Activated naive CD4-positive, alpha-beta T cell treated with anti-CD3 and anti-CD28 coated beads for 36 hours (primary cell): ENCODE results near the gene ANKS4B. TPM values are rescaled to one million over a fixed set of nuclear protein-coding genes. Genes with fewer than 3 reads are reported as not detected.
"Not testable (repeated sequence)": the region's sequence is repeated elsewhere in the genome, so short reads cannot be mapped to it uniquely, and the experiment has no call there.

Experiments
- CTCF ChIA-PET: fragments of 350-600 bp; sonication (Branson Sonifier 250); formaldehyde crosslinking; loops from one replicate; lab custom pipeline; 2021; ENCODE audit warnings: antibody characterized with exemption; lab: Charles Lee
- DNase-seq: peaks from one replicate; pipeline ENCODE4 v3.0.0-alpha.2; 2020
- H3K27ac Mint-ChIP-seq: one replicate; pipeline ENCODE4 v1.8.0; 2021; ENCODE audit warnings: mild to moderate bottlenecking, mixed read lengths
- H3K27me3 Mint-ChIP-seq: one replicate; pipeline ENCODE4 v1.8.0; 2021; ENCODE audit warnings: low read depth, mixed read lengths
- H3K36me3 Mint-ChIP-seq: one replicate; pipeline ENCODE4 v1.8.0; 2021; ENCODE audit warnings: low read depth, mixed read lengths
- H3K4me1 Mint-ChIP-seq: one replicate; pipeline ENCODE4 v1.8.0; 2021; ENCODE audit warnings: low read depth, mixed read lengths
- H3K4me3 Mint-ChIP-seq: one replicate; pipeline ENCODE4 v1.8.0; 2021; ENCODE audit warnings: mild to moderate bottlenecking, moderate library complexity, mixed read lengths
- H3K9me3 Mint-ChIP-seq: one replicate; pipeline ENCODE4 v1.8.0; 2021; ENCODE audit warnings: mixed read lengths
- intact Hi-C: fragments of 100-400 bp; cut with micrococcal nuclease; formaldehyde crosslinking; loops from one replicate; pipeline ENCODE4 v1.15.1; 2023
- total RNA-seq, 2 experiments: library from RNA; stranded (reverse); gene quantifications; one replicate each; pipeline ENCODE4 v1.2.3, GENCODE V29; 2021

Gene ANKS4B
- total RNA-seq, 2 experiments from 2014 or later = 0.05 TPM; not detected in 1

DNA sequence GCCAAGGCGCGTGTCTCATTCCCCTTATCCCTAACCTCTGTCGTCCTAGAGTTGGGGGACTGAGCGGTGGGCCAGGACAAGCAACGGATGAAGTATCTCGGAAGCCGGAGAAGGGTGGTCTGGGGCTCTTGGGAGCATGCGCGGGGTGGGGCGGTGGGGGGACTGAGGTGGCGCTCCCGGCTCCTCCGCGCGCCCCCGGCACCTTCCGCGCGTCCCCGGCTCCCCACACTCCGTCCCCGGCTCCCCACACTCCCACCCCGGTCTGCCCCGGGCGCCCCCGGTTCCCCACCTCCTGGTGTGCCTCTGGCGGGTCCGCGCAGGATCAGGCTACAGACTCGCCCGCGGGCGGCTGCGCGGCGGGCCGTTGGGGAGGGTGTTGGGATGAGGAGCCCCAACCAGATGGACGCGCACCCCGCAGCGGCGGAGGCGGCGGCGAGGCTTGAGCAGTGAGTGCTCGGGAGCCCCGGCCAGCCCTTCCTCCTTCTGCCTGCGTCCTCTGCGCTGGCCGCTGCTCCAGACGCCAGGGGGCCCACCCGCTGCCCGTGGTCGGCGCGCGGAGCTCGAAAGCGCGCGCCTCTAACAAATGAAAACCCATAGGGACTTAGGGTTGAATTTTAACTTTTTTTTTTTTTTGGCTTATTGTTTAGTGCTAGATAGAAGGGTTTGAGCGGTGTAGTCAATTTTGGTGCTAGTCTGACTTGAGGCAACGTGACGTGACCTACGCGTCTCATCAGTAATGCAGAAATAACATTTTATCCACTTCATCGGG is 50.2 kb downstream of the ANKS4B start:
- Mint-ChIP-seq H3K36me3 (no peaks in the 10 kb centered on the region), H3K27ac (no peak overlapping the region), H3K9me3 (peaks cover under 1% of the 10 kb centered on the region), H3K4me3 (peak overlapping the region; percentile 28), H3K4me1 (peaks cover 5% of the 10 kb centered on the region), H3K27me3 (peaks cover 54% of the 10 kb centered on the region)
- DNase-seq = no peak
- intact Hi-C loops = no loop called here
- CTCF ChIA-PET = no interaction called here

DNA sequence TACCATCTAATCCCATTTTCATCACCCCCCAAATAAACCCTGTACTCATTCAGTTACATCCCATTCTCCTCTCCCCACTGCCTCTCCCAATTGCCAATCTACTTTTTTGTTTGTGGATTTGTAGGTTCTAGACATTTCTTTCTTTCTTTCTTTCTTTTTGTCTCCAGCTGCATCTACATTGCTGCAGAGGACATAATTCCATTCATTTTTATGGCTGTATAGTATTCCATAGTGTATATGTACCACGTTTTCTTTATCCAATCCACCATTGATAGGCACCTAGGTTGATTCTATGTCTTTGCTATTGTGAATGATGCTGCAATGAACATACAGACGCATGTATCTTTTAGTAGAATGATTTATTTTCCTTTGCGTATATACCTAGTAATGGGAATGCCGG is 50.9 kb downstream of the ANKS4B start:
- DNase-seq = no peak
- H3K4me3 Mint-ChIP-seq = no peak overlapping the region
- H3K27me3 Mint-ChIP-seq = peaks cover 49% of the 10 kb centered on the region
- CTCF ChIA-PET = no interaction called here
- peaks cover 3% of the 10 kb centered on the region for H3K9me3 Mint-ChIP-seq
- intact Hi-C loops = no loop called here
- peaks cover 5% of the 10 kb centered on the region for H3K4me1 Mint-ChIP-seq
- H3K36me3 Mint-ChIP-seq = no peaks in the 10 kb centered on the region
- no peak overlapping the region for H3K27ac Mint-ChIP-seq

DNA sequence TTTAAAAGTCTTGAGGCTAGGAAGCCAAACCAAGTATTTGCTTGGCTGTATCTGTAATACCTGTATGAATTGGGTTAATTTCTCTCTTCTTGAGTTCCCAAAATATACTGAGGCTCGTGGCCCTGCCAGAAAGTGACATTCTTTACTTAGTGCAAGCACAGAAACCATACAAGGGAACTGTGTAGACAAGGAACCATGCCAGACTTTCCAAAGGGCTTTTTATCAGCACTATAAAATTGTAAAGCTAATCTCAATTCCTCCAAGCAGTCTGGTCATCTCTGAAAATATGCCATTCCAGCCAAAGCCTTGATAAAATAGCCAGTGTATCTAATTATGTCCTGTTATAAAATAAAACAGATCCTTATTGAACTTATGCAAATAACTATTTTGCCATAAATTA is 51.8 kb downstream of the ANKS4B start:
- no peak for DNase-seq
- peaks cover 3% of the 10 kb centered on the region for H3K9me3 Mint-ChIP-seq
- no peaks in the 10 kb centered on the region for H3K36me3 Mint-ChIP-seq
- CTCF ChIA-PET = interaction anchor here (0.9 kb wide), 1 partner anchor 97 kb away, joined by 3 read pairs; no protein-coding TSS in a partner anchor
- no peak overlapping the region for H3K27ac Mint-ChIP-seq
- H3K4me1 Mint-ChIP-seq = peaks cover 5% of the 10 kb centered on the region
- intact Hi-C loops = no loop called here
- H3K27me3 Mint-ChIP-seq = peaks cover 47% of the 10 kb centered on the region
- H3K4me3 Mint-ChIP-seq = no peak overlapping the region

DNA sequence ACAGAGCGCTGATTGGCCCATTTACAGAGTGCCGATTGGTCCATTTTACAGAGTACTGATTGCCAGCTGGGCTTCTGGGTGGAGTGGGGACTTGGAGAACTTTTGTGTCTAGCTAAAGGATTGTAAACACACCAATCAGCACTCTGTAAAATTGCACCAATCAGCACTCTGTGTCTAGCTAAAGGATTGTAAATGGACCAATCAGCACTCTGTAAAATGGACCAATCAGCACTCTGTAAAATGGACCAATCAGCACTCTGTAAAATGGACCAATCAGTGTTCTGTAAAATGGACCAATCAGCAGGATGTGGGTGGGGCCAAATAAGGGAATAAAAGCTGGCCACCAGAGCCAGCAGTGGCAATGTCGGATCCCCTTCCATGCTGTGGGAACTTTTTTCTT is 56.3 kb downstream of the ANKS4B start:
- CTCF ChIA-PET = not testable (repeated sequence)

DNA sequence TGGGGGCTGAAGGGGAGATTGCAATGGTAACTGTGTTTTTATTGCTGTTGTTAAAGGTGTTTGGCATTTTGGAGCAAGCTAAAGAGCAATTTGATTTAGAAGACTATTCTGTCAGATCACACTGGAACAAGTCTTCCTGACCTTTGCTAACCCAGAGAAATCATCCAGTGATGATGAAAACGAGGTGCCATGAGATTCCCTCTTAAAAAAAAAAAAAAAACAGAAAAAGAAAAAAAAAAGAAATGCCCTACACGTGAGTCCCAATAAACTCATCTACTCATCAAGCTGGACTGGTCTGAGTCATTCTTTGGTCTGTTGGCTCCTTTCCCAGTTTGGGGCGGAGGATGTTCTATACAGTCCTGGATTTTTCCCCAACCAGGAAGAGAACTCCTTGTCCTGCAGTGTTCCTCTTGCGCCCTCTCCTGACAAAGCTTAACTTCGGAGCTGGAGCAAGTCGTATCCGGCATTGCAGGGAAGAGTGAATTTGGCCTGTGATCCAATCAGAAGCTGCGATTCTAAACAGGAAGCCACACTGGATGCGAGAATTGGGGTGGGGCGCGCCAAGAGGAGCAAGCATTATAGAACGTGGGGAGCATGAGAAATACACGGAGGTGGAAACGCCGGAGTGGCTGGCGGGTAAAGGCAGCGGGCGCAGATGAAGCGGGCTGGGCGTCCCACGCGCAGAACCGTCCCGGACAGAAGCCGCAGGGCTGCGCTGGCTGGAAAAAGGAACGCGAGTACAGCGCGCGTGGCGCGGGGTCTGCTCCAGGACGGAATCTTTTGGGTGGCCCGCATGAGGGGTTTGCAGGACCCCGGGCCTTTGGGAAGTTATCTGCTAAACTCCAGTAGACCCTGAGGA is 67.0 kb downstream of the ANKS4B start:
- Mint-ChIP-seq H3K27me3 (peaks cover 17% of the 10 kb centered on the region), H3K36me3 (no peaks in the 10 kb centered on the region), H3K4me3 (peak overlapping the region; percentile 90), H3K9me3 (no peaks in the 10 kb centered on the region), H3K4me1 (peaks cover 20% of the 10 kb centered on the region), H3K27ac (no peak overlapping the region)
- CTCF ChIA-PET = interaction anchor here (0.6 to 4.1 kb wide), 12 partner anchors 18 to 1375 kb away, joined by 3 to 42 read pairs (median 4); partner anchors contain the start of gene LDAF1
- DNase-seq = peak; percentile 86
- intact Hi-C loops = loop anchor here (1.0 to 5.0 kb wide), 8 partner anchors 22 to 1072 kb away; partner anchors contain the start of genes CDR2, CRYM, DCUN1D3 and LDAF1

More for the DNA sequence above, 56.3 kb downstream of the ANKS4B start:
- H3K4me3 Mint-ChIP-seq, intact Hi-C loops, H3K9me3 Mint-ChIP-seq, H3K36me3 Mint-ChIP-seq, DNase-seq, H3K27ac Mint-ChIP-seq, H3K4me1 Mint-ChIP-seq: not testable (repeated sequence)
- peaks cover 31% of the 10 kb centered on the region for H3K27me3 Mint-ChIP-seq

DNA sequence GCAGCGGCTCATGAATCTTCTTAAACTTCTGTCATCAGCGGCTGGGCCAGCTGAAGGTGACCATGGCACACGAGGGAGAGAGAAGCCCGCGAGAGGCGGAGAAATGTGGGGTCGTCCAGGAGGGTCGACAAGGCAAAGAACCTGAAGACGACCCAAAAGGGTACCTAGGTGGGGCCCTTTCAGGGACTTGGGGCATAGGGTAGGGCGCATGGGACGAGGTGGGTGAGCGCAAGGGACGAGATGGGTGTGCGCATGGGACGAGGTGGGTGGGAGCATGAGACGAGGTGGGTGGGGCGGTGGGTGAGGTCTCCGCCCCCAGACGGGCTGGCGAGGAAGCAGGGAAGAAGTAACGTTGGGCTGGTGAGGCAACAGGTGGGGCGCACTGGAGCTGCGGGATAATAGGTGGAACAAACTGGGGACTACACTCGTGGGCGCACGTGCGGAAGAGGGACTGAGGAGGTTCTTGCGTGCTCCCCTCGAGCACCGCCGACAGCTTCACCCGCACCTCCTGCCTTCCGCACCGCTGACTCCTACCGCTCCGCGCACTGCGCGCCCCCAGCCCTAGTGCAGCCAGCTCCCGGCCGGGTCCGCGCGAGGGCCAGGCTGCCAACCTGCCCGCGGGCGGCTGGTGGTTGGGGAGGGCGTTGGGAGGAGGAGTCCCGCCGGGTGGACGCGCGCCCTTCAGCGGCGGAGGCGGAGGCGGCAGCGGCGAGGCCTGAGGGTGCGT is 67.8 kb downstream of the ANKS4B start:
- no peak overlapping the region for H3K27ac Mint-ChIP-seq
- intact Hi-C loops = loop anchor here (2.0 to 5.0 kb wide), 3 partner anchors 253 to 1071 kb away; partner anchors contain the start of genes CDR2, DCUN1D3 and LYRM1
- H3K4me1 Mint-ChIP-seq = peaks cover 20% of the 10 kb centered on the region
- H3K4me3 Mint-ChIP-seq = peak overlapping the region; percentile 90
- H3K27me3 Mint-ChIP-seq = peaks cover 11% of the 10 kb centered on the region
- H3K36me3 Mint-ChIP-seq = no peaks in the 10 kb centered on the region
- peak; percentile 65 for DNase-seq
- no peaks in the 10 kb centered on the region for H3K9me3 Mint-ChIP-seq
- CTCF ChIA-PET = interaction anchor here (0.6 to 4.1 kb wide), 10 partner anchors 11 to 1374 kb away, joined by 3 to 42 read pairs (median 4); partner anchors contain the start of gene LDAF1

DNA sequence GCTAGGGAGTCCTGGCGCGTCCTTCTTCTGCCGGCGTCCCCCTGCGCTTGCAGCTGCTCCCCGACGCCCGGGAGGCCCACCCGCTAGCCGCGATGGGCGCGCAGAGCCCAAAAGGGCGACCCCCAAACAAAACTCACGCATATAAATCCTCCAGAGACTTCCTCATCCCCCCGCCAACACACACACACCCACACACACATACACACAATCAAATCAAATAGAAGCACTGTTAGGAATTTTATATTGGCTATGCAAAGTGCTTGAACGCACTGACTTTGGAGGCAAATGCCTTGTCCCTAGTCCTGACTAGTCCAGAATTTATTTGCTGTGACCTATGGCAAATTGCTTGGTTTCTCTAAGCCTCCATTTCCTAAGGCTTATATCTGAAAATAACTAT is 68.4 kb downstream of the ANKS4B start:
- intact Hi-C loops = loop anchor here (2.0 to 5.0 kb wide), 3 partner anchors 253 to 1070 kb away; partner anchors contain the start of genes CDR2, DCUN1D3 and LYRM1
- H3K4me3 Mint-ChIP-seq = peak overlapping the region; percentile 90
- no peak overlapping the region for H3K27ac Mint-ChIP-seq
- H3K4me1 Mint-ChIP-seq = peaks cover 20% of the 10 kb centered on the region
- no peaks in the 10 kb centered on the region for H3K36me3 Mint-ChIP-seq
- no peaks in the 10 kb centered on the region for H3K9me3 Mint-ChIP-seq
- peaks cover 10% of the 10 kb centered on the region for H3K27me3 Mint-ChIP-seq
- no peak for DNase-seq
- CTCF ChIA-PET = interaction anchor here (1.1 to 4.1 kb wide), 5 partner anchors 11 to 1373 kb away, joined by 3 to 42 read pairs (median 7); partner anchors contain the start of gene LDAF1

DNA sequence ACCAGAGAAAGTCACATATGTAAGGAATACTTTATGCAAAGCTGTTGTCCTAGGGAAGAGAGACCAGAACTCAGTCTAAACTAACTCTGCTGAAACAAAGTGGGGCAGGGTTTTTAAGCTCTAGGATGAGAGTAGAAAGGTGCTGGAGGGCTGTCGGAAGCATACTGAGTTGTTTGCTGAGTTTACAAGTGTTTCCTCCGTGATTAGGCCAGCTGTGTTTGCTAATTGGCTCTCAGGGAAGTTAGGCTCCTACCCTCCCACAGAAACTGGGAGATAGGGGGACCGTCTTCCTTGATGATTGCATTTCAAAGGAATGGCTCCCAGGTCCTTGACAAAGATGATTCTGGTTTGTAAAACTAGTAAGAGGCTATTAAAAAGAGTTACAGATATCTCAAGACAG is 69.0 kb downstream of the ANKS4B start:
- Mint-ChIP-seq H3K36me3 (no peaks in the 10 kb centered on the region), H3K27me3 (peaks cover 8% of the 10 kb centered on the region), H3K4me3 (peak overlapping the region; percentile 90), H3K27ac (no peak overlapping the region), H3K4me1 (peaks cover 20% of the 10 kb centered on the region), H3K9me3 (no peaks in the 10 kb centered on the region)
- no peak for DNase-seq
- intact Hi-C loops = loop anchor here (5.0 kb wide), 2 partner anchors 400 to 1070 kb away; partner anchors contain the start of genes CDR2, DCUN1D3 and LYRM1
- CTCF ChIA-PET = interaction anchor here (1.1 to 4.1 kb wide), 4 partner anchors 12 to 144 kb away, joined by 3 to 42 read pairs (median 4); partner anchors contain the start of gene LDAF1

DNA sequence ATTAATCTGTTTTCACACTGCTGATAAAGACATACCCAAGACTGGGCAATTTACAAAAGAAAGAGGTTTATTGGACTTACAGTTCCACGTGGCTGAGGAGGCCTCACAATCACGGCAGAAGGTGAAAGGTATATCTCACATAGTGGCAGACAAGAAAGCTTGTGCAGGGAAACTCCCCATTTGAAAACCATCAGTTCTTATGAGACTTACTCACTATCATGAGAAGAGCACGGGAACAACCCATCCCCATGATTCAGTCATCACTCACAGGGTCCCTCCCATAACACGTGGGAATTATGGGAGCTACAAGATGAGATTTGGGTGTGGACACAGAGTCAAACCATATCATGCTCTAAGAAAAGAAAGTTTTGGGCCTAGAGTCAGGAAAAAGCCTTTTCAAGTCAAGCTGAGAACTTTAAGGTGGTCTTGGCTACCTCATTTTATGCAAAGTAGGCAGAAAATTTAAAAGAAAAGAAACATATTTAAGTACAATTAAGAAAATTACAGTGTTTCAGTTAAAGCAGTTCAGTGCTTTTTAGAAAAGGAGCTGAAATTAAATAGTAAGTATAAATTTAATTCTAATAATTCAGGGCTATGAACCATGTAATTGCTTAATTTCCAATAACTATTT is 69.5 kb downstream of the ANKS4B start:
- peak; percentile 45 for DNase-seq
- no peak overlapping the region for H3K4me3 Mint-ChIP-seq
- H3K4me1 Mint-ChIP-seq = peaks cover 20% of the 10 kb centered on the region
- no peak overlapping the region for H3K27ac Mint-ChIP-seq
- peaks cover 8% of the 10 kb centered on the region for H3K27me3 Mint-ChIP-seq
- H3K9me3 Mint-ChIP-seq = no peaks in the 10 kb centered on the region
- H3K36me3 Mint-ChIP-seq = no peaks in the 10 kb centered on the region
- intact Hi-C loops = loop anchor here (5.0 kb wide), 2 partner anchors 401 to 1069 kb away; partner anchors contain the start of genes CDR2, DCUN1D3 and LYRM1
- CTCF ChIA-PET = interaction anchor here (1.1 to 4.1 kb wide), 4 partner anchors 12 to 145 kb away, joined by 3 to 42 read pairs (median 4); partner anchors contain the start of gene LDAF1
